Ammon's horn (tissue), 1 donor: ENCODE results near the gene STING1.
"Not testable (repeated sequence)": the region's sequence is repeated elsewhere in the genome, so short reads cannot be mapped to it uniquely, and the experiment has no call there.

Source experiments
- DNase-seq: peaks from one replicate; pipeline ENCODE4 v3.0.0-alpha.2; 2016; ENCODE audit warnings: low spot score

The STING1 gene

GRCh38 chr5:139462586-139463276 lies 19.8 kb downstream of the STING1 start, which contains the start of gene ECSCR:
ECSCR (minus strand) TSS chr5:139462743; CDS start chr5:139462670, 73 bp downstream.
- DNase-seq = no peak

GRCh38 chr5:139461698-139462097 lies 20.9 kb downstream of the STING1 start:
- no peak for DNase-seq

- no peak for DNase-seq
Observed at GRCh38 chr5:139461176-139461575, 21.4 kb downstream of the STING1 start.

GRCh38 chr5:139460455-139460854 lies 22.1 kb downstream of the STING1 start:
- no peak for DNase-seq

- no peak for DNase-seq
Observed at GRCh38 chr5:139459451-139459934, 23.1 kb downstream of the STING1 start.

- DNase-seq = no peak
Observed at GRCh38 chr5:139458580-139459407, 23.8 kb downstream of the STING1 start.

- no peak for DNase-seq
Observed at GRCh38 chr5:139457653-139458306, 24.8 kb downstream of the STING1 start.

- DNase-seq = no peak
Observed at GRCh38 chr5:139457241-139457640, 25.3 kb downstream of the STING1 start.

- DNase-seq = no peak
Observed at GRCh38 chr5:139456776-139457175, 25.8 kb downstream of the STING1 start.

GRCh38 chr5:139454568-139455290 lies 27.8 kb downstream of the STING1 start:
- DNase-seq = no peak

GRCh38 chr5:139453683-139454567 lies 28.6 kb downstream of the STING1 start:
- no peak for DNase-seq

GRCh38 chr5:139451878-139452660 lies 30.5 kb downstream of the STING1 start:
- DNase-seq = no peak

GRCh38 chr5:139451176-139451575 lies 31.4 kb downstream of the STING1 start:
- no peak for DNase-seq

GRCh38 chr5:139446956-139447779 lies 35.4 kb downstream of the STING1 start:
- DNase-seq = no peak

- DNase-seq = no peak
Observed at GRCh38 chr5:139445325-139446170, 37.0 kb downstream of the STING1 start.

GRCh38 chr5:139443831-139444453 lies 38.6 kb downstream of the STING1 start:
- DNase-seq = no peak

- DNase-seq = not testable (repeated sequence)
Observed at GRCh38 chr5:139440416-139440815, 42.1 kb downstream of the STING1 start.
